GM12878 (cell line): Measurements from ENCODE around the gene TMEM14C.

Source experiments
- CHD2 ChIP-seq: IDR thresholded peaks from 2 replicates; pipeline ENCODE4 v1.6.1; 2011; ENCODE audit warnings: low read depth, low read length, improper control_type of control experiment, borderline replicate concordance
- CREM ChIP-seq: IDR thresholded peaks from 2 replicates; pipeline ENCODE4 v1.6.1; 2014; ENCODE audit warnings: antibody characterized with exemption, low read depth
- CTCF ChIP-seq, 3 experiments: IDR thresholded peaks in 2 of 3; conservative IDR thresholded peaks in 1 of 3; 2 replicates each; pipeline ENCODE4 v1.5.1; 2011; ENCODE audit warnings: low read depth in 3 of 3, low read length in 3 of 3, mild to moderate bottlenecking in 3 of 3, control low read depth in 2 of 3, moderate library complexity in 2 of 3, inconsistent platforms in 1 of 3, mixed read lengths in 1 of 3; ENCODE audit not compliant: control insufficient read depth in 2 of 3, insufficient read depth in 1 of 3; ENCODE audit errors: extremely low read depth in 1 of 3
- GATAD2B ChIP-seq: fragments of 450-650 bp; conservative IDR thresholded peaks from 2 replicates; pipeline ENCODE4 v1.6.1; 2017; ENCODE audit warnings: low read depth, mild to moderate bottlenecking, moderate library complexity
- KAT2A ChIP-seq: conservative IDR thresholded peaks from 2 replicates; pipeline ENCODE4 v1.6.1; 2011; ENCODE audit warnings: low read depth, low read length; ENCODE audit not compliant: control insufficient read depth
- NBN ChIP-seq: fragments of 450-650 bp; IDR thresholded peaks from 2 replicates; pipeline ENCODE4 v1.6.1; 2016
- POLR2AphosphoS5 ChIP-seq: IDR thresholded peaks from 2 replicates; pipeline ENCODE4 v1.6.1; 2011; ENCODE audit warnings: mild to moderate bottlenecking, low read length, inconsistent platforms
- RFX5 ChIP-seq: IDR thresholded peaks from 2 replicates; pipeline ENCODE4 v1.6.1; 2011; ENCODE audit warnings: low read depth, low read length, improper control_type of control experiment
- ZBTB40 ChIP-seq: fragments of 450-650 bp; IDR thresholded peaks from 2 replicates; pipeline ENCODE4 v1.6.1; 2016; ENCODE audit warnings: mild to moderate bottlenecking, moderate library complexity, borderline replicate concordance
- TF ChIP-seq, protein P1 (sequence below): IDR thresholded peaks from 2 replicates; pipeline ENCODE4 v1.6.1; 2012; ENCODE audit warnings: mild to moderate bottlenecking, low read depth, low read length
- TF ChIP-seq, protein P2 (sequence below): IDR thresholded peaks from 2 replicates; pipeline ENCODE4 v1.6.1; 2012; ENCODE audit warnings: improper control_type of control experiment, low read depth, low read length; ENCODE audit not compliant: insufficient replicate concordance

DNA sequence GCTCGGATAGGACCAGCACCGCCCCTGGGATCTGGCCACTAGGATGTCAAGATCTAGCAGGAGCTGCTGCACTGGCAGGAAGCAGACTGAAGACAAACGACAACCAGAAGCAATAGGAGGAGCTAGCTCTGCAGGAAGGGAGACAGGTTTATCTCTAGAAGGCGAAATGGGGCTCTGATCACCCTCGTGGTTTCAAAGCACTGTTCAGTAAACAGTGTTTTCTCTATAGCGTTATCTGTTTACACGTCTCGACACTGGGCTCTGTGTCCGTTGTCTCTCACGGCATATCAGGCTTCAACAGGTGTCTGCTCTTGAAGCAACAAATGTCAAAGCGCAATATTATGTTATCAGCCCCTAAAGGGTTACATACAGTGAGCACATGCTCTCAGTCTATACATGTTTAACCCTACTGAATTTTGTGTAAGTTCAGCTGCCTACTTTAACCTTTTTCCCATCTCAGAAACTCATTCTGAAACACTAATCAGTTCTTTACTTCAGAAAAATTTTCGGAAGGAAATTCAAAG, 48.6 kb downstream of the TMEM14C start:
- TF ChIP-seq GATAD2B (no peak), CHD2 (no peak), RFX5 (no peak), POLR2AphosphoS5 (no peak), CTCF (IDR thresholded peaks at IDR 0.05 in 2 of 3, conservative IDR thresholded peaks at IDR 0.05 in 1 of 3; ENCODE audit: control insufficient read depth in 2 of 3, extremely low read depth in 1 of 3, insufficient read depth in 1 of 3, low read depth in 3 of 3, low read length in 3 of 3) (no peak), KAT2A (no peak), CREM (no peak), NBN (no peak), ZBTB40 (no peak)
- TF ChIP-seq, protein P1, sequence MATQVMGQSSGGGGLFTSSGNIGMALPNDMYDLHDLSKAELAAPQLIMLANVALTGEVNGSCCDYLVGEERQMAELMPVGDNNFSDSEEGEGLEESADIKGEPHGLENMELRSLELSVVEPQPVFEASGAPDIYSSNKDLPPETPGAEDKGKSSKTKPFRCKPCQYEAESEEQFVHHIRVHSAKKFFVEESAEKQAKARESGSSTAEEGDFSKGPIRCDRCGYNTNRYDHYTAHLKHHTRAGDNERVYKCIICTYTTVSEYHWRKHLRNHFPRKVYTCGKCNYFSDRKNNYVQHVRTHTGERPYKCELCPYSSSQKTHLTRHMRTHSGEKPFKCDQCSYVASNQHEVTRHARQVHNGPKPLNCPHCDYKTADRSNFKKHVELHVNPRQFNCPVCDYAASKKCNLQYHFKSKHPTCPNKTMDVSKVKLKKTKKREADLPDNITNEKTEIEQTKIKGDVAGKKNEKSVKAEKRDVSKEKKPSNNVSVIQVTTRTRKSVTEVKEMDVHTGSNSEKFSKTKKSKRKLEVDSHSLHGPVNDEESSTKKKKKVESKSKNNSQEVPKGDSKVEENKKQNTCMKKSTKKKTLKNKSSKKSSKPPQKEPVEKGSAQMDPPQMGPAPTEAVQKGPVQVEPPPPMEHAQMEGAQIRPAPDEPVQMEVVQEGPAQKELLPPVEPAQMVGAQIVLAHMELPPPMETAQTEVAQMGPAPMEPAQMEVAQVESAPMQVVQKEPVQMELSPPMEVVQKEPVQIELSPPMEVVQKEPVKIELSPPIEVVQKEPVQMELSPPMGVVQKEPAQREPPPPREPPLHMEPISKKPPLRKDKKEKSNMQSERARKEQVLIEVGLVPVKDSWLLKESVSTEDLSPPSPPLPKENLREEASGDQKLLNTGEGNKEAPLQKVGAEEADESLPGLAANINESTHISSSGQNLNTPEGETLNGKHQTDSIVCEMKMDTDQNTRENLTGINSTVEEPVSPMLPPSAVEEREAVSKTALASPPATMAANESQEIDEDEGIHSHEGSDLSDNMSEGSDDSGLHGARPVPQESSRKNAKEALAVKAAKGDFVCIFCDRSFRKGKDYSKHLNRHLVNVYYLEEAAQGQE = no peak
- TF ChIP-seq, protein P2, sequence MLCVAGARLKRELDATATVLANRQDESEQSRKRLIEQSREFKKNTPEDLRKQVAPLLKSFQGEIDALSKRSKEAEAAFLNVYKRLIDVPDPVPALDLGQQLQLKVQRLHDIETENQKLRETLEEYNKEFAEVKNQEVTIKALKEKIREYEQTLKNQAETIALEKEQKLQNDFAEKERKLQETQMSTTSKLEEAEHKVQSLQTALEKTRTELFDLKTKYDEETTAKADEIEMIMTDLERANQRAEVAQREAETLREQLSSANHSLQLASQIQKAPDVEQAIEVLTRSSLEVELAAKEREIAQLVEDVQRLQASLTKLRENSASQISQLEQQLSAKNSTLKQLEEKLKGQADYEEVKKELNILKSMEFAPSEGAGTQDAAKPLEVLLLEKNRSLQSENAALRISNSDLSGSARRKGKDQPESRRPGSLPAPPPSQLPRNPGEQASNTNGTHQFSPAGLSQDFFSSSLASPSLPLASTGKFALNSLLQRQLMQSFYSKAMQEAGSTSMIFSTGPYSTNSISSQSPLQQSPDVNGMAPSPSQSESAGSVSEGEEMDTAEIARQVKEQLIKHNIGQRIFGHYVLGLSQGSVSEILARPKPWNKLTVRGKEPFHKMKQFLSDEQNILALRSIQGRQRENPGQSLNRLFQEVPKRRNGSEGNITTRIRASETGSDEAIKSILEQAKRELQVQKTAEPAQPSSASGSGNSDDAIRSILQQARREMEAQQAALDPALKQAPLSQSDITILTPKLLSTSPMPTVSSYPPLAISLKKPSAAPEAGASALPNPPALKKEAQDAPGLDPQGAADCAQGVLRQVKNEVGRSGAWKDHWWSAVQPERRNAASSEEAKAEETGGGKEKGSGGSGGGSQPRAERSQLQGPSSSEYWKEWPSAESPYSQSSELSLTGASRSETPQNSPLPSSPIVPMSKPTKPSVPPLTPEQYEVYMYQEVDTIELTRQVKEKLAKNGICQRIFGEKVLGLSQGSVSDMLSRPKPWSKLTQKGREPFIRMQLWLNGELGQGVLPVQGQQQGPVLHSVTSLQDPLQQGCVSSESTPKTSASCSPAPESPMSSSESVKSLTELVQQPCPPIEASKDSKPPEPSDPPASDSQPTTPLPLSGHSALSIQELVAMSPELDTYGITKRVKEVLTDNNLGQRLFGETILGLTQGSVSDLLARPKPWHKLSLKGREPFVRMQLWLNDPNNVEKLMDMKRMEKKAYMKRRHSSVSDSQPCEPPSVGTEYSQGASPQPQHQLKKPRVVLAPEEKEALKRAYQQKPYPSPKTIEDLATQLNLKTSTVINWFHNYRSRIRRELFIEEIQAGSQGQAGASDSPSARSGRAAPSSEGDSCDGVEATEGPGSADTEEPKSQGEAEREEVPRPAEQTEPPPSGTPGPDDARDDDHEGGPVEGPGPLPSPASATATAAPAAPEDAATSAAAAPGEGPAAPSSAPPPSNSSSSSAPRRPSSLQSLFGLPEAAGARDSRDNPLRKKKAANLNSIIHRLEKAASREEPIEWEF = no peak
